Activated CD8-positive, alpha-beta memory T cell treated with anti-CD3 and anti-CD28 coated beads, Interleukin-2, amount 50 U/mL, for 1 hour (primary cell): ENCODE data around the gene APOBEC3H.

Experiments used
- DNase-seq: peaks from one replicate; pipeline ENCODE4 v3.0.0-alpha.2; 2020; ENCODE audit errors: extremely low read depth

Gene APOBEC3H

DNA sequence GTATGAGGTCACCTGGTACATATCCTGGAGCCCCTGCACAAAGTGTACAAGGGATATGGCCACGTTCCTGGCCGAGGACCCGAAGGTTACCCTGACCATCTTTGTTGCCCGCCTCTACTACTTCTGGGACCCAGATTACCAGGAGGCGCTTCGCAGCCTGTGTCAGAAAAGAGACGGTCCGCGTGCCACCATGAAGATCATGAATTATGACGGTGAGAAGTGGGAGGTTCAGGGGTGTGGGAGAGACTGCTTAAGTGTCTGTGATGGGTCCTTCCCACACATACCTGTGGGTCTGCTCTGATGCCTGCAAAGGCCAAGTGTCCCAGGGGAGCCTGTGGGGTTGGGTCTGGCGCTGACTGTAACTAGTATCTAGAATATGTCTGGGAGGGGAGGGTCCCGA lies 16.0 kb upstream of the APOBEC3H start:
- DNase-seq: no peak

DNA sequence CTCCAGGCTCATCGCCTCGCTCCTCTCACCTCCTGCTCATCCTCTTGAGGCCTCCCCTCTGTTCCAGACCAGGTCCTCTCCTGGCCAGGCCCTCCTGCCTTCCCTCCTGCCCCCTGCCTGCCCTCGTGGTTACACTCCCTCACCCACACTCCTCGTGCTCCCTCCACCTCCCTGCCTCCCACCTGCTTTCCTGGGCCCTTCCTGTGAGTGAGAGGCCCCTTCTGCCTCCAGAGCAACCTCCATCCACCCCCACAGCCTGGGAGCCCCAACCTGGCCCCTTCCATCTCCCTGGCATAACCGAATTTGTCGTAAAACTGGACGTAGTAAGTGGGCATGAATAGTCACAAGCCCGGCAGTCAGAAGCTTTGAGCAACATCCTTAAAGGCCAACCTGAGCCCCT lies 15.4 kb upstream of the APOBEC3H start:
- no peak for DNase-seq

DNA sequence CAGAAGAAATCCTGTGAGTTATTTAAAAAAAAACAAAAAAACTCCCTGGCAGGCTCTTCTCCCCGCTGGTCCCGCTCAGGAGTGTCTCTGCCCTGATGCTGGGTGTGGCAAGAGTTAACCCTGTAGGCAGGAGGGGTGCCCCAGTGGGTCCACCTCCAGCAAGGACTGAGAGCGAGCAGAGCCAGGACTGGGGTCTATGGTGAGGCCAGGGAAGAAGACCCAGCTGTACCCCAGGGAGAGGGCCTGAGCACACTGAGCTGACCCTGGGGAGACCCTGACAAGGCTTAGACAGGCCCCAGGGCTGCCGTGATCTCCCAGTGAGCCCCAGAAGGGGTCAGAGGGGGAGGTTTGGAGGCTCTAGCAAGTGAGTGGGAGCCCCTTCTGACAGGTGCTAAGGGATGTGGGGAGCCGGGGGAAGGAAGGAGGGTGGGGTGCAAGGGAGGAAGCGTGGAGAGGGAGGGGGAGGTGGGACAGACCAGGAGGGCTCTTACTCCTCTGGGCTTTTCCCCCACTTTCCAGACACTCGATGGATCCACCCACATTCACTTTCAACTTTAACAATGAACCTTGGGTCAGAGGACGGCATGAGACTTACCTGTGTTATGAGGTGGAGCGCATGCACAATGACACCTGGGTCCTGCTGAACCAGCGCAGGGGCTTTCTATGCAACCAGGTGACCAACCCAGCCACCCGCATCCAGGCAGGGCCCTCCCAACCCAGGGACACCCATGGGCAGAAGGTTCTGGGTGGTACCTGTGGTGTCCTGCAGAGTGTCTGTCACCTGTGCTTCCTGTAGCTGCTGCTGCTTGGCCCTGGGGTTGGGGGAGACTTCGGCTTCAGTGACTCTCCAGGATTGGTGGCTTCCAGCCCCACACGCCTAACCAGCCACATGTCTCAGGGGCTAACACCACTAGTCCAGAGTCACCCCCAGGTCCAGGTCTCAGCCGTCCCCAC lies 13.6 kb upstream of the APOBEC3H start:
- no peak for DNase-seq

DNA sequence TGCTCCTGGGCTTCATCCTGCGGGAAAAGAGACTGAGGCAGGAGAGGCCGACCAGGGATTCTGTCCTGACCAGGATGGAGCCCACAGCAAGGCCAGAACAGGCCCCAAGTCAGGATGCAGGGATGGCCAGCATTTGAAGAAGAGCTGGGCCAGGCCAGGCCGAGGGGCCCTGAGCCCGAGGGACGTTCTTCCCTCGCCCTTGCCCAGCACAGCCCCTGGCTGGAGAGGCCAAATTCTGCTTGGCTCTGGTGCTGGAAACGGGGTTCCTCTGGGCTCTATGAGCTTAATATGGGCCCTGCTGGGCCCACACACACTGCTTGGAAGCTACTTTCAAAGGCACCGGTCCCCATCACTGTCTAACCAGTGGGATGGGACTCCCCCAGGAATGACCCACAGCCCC lies 12.4 kb upstream of the APOBEC3H start:
- DNase-seq: no peak

DNA sequence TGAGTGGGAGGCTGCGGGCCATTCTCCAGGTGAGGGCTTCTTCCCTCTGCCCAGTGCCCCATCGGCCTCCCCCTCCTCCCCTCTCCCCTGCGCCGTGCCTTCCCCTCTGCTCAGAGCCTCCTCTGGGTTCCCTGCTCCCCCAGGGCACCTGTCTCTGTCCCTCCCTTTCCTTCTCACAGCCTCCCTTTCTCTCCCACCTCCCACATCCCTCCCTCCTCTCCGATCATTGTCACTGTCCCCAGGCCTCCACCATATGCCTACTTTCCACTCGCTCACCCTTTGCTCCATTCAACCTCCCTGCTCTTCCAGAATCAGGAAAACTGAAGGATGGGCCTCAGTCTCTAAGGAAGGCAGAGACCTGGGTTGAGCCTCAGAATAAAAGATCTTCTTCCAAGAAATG lies 9.9 kb upstream of the APOBEC3H start:
- no peak for DNase-seq

DNA sequence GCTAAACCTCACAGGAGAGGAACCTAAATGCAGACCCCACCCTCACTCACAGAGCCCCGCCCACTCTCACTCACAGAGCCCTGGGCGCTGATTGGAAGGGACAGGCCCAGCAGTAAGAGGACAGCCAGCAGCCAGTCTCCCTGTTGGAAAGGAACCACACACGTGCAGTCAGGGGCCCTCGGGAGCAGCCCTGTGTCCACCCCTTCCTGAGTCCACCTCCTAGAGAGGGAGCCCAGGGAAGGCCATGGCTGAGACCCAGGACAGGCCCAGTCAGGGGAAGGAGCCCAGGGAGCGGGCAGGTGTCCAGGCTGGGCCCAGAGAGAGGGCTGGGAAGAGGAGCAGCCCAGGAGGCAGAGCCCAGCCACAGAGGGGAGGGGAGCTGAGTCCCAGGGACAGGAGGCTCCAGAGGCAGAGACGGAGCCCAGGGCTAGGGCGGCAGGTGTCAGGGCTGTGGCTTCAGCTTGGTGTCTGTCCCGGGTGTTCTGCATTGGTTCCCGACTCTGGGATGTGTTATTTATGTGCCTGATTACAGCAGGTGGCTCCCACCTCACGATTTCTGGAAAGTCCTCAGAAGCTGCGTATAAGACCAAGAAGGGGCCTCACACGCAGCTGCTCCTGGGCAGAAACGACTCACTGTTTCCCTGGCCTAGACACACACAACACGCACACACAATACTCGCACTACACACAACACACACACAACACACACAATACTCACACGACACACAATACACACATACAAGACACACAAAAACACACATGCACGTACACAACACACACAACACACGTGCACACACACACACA lies 9.0 kb upstream of the APOBEC3H start:
- no peak for DNase-seq

DNA sequence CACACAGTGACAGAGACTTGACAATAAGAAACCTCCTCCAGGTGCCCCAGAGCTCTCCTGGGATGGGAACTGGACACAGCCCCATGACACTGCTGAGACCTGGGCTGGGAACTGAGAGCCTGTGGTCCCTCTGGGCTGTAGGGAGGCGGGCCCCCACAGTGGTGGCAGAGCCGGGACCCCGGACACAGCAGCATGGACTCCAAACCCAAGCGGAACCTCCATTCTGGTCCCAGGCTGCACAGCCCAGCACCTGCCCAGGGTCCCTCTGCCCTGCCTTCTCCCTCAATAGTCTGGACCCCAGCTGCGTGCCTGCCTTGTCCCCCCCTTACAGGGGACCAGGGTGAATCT lies 8.4 kb upstream of the APOBEC3H start:
- DNase-seq: no peak

DNA sequence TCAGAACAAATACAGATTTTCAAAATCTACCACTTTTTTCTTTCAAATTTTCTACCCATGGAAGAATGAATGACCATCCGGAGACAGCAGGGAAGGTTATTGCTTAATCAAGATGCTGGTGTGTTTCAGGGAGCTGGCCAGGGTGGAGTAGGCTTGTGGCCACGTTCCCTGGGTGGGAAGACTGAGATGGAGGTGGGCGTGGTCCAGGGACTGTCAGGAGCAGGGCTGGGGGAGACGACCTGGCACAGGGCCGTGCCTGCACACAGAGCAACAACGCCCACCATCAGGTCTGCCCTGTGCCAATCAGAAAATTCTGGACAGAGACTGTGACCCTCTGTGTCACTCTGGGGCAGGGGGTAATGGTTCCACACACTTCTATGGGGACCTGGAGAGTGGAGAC lies 7.1 kb upstream of the APOBEC3H start:
- DNase-seq: no peak

DNA sequence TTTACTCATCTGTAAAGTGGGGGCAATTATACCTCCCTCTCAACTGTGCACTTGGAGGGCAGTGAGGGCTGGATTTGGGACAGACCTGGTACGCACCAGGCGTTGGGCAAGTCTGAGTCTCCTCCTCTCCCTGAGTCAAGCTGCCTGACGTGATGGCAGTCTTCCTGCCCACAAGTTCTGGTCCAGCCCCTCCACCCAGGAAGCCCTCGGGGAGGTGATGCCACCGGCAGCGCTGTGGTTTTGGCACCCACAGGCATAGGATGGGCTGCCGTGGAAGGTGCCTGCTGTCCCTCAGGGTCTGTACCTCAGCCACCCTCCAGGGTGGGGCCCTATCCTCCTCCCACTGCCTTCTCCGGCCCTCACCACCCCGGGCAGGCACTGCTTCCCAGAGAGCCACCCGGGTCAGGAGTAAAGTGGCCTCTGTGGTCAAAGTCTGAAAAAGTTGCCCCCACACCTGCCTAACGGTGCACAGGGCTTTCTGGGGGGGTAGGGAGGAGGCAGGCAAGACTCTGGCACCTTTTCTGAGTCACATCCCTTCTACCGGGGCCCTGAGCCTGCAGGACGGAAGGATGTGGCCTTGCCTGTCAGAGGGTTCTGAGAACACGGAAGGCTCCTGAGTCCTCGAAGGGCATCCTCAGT lies 6.5 kb upstream of the APOBEC3H start:
- DNase-seq: peak; percentile 82

DNA sequence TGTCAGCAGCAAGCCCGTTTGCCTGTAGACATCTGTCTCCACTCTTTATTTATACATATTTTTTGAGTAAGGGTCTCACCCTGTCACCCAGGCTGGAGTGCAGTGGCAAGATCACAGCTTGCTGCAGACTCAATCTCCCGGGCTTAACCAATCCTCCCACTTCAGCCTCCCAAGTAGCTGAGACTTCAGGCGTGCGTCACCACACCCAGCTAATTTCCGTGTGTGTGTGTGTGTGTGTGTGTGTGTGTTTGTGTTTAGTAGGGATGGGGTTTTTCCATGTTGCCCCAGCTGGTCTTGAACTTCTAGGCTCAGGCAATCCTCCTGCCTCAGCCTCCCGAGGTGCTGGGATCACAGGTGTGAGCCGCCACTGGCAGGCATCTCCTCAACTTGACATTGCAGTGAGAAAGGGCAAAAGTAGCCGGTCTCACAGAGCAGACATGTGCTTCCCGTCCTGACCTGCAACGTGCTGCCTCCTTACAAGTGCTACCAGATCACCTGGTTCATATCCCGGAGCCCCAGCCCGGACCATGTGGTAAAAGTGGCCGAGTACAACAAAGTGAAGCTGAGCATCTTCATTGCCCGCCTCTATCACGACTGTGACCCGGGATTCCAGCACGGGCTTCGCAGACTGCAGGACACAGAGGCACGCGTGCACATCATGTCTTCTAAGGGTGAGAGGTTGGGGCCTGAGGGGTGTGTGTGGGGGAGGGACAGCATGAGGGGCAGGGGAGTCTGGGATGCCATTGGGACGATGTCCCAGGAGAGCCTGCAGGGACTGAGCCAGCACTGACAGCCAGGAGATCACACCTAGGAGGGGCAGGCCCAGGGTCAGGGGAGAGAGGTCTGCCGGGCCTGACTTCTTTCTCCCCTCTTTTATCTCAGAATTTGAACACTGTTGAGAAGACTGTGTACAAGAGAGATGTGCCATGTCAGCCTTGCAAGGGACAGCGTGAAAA lies 5.6 kb upstream of the APOBEC3H start:
- no peak for DNase-seq

DNA sequence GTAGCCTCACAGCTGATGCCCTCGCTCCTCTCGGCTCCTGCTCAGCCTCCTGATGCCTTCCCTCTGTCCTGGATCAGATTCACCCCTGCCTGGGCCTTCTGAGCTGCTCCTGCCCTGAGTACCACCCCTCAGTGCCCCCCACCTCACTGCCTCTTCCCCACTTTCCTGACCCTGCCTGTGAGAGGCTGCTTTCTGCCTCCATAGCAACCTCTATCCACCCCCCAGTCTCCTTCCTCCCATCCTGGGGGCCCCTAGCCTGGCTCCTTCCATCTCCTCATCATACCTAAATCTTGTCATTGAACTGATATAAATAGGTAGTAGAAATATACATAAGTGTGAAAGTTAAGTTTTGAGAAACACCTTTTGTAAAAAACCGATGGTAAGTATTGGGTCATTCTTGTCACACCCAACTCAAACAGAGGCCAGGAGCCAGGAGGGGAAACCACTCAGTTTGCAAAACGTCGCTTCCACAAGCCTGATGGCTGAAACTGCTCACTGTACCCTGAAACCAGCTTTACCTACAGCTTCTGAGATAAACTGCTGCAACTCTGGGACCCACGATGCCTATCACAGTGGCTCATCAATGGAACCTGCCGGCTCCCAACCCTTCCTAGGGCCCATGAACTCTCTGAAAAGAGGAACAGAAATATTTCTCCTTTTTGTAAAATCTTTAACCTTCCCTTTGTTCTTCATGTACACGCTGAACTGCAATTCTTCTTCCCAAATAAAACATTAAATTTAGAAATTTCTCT lies 4.8 kb upstream of the APOBEC3H start:
- no peak for DNase-seq

DNA sequence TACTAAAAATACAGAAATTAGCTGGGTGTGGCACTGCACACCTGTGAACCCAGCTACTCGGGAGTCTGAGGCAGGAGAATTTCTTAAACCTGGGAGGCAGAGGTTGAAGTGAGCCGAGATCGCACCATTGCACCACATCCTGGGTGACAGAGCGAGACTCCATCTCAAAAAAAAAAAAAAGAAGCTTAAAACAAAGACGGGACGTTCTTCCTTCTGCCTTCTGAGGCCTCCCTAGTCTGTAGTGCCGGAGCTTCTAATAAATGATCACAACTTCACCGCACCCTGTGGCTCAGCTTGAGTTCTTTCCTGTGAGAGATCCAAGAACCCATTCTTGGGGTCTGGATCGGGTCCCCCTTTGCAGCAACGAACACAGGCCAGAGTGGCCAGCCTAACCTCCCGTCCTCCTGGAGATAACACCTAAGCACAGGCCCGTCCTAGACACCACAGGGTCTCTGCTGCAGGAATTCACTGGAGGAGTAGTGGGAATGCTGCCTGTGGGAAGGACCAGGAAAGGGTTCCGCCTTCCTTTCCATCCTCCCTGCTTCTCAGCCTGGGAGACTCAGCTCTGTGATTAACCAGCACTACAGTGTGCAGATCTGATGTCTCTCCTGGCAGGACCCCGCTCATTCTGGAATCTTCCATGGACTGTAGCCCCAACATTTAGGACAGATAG lies 2.2 kb upstream of the APOBEC3H start:
- DNase-seq: no peak

DNA sequence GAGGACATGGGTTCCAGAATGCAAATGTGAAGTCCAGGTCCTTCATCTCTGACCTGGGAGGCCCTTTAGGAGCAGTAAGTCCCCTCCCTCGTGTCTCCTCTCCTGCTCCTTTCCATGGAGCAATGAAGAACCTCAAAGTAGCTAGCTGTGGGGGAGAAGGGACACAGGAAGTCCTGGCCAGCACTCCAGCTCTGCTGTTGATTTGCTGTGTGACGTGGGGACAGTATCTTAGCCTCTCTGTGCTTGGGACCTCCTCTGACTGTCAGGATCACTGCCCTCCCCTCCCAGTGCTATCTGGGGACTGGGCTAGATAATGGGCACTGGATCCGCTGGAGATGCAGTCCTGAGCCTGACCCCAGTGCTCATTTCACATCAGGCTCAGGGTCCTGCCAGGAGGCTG lies 1.1 kb upstream of the APOBEC3H start:
- DNase-seq: no peak

DNA sequence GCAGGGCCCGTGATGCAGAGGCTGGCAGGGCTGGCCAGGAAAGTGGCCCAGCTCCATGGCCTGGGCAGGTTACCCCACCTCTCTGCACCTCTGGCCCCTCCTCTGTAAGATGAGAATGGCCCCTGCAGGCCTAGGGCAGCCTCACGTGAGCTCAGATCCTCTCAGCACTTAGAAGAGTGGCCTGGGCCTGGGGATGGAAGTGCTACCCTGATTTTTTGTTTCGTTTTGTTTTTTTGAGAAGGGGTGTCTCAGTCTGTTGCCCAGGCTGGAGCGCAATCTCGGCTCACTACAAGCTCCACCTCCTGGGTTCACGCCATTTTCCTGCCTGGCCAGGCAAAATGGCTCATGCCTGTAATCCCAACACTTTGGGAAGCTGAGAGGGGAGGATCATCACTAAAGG lies 982 bp downstream of the APOBEC3H start:
- no peak for DNase-seq

DNA sequence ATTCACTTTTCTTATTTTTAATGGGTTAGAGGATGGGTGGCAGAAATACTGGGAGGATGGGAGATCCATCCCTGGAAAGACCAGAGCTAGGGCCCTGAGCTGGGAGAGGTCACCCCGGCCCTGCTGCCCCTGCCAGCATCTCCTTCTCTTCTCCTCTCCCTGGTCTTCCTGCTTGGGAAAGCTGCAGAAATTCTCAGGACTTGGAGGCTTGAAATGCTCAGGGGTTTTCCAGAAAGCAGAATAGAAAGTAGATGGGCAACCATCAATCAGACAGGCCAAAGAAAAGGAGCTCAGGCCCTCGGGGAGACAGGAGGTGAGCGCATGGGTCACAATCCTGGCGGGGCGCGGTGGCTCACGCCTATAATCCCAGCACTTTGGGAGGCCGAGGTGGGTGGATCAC lies 1.5 kb downstream of the APOBEC3H start:
- DNase-seq: no peak

DNA sequence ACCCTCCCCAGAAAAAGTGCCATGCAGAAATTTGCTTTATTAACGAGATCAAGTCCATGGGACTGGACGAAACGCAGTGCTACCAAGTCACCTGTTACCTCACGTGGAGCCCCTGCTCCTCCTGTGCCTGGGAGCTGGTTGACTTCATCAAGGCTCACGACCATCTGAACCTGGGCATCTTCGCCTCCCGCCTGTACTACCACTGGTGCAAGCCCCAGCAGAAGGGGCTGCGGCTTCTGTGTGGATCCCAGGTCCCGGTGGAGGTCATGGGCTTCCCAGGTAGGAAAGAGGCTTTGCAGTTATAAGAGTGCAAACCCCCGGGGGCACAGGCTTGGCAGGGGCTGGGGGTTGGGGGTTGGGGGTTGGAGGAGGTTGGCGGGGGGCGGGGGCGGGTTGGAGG lies 4.2 kb downstream of the APOBEC3H start:
- no peak for DNase-seq

DNA sequence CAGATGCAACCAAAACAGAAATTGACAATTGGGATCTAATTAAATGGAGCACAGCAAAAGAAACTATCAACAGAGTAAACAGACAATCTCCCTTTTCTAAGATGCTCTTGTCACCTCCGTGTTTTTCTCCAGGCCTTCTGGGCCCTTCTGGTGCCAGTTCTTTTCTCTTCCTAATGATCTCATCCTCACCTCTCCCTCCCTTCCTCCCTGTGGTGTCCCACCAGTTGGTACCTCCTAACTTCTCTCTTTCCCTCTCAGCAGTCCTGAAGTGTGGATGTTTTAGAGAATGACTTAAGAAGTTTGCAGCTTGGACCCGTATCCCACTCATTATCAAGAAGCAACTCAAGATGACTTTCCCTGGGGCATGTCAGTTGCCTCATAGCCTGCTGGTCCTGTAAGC lies 6.4 kb downstream of the APOBEC3H start:
- no peak for DNase-seq

DNA sequence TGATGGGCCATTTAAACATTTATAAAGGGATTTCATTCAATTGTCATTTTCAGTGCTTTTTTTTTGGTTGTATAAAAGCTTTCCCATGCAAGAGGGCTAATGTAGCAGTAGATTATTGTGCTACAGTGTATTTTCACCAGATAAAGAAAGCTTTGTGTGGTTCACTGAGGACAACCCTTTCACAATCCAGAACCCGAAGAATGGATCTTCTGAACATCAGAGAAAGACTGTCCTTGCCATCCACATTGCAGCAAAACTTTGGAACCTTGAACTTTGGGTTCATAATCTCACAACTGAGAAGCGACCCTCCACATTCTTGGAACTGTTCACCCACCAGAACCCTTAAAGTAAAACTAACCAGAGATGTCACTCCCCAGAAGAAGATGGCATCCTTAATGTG lies 9.3 kb downstream of the APOBEC3H start:
- no peak for DNase-seq

DNA sequence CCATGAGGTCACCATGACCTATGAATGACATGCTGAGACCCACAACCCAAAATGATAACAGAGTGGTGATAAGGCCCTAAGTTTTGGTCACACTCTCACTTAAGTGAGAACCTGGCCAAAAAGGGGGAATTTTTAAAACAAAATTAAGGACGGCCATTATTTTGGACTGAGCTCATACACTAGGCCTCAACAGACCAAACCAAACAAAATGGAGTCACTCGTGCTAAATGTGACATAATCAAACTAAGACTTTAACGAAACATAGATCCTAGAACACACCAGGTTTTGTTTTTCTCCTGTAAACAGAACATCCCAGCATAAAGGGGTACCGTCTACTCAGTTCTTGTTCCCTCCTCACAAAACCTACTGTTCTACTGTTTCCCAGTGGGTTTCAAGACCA lies 11.4 kb downstream of the APOBEC3H start:
- no peak for DNase-seq

DNA sequence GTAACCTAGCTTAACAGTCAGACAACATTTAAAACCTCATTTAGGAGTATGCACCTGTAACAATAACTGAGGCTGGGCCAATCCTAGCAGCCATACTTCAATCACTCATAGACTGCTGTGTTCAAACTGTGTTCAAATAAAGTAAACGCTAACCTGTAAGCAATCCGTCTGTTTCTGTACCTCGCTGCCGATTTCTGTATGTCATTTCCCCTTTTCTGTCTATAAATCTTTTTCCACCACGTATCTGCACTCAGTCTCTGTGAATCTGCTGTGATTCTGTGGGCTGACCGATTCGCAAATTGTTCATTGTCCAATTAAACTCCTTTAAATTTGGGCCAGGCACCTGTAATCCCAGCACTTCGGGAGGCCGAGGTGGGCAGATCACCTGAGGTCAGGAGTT lies 12.3 kb downstream of the APOBEC3H start:
- no peak for DNase-seq
